RWPE1 (cell line): Measurements from ENCODE around the gene KIAA0232.

Source experiments
- CTCF ChIA-PET: fragments of 350-600 bp; sonication (Branson Sonifier 250); formaldehyde crosslinking; extraction: SDS; loops from one replicate; lab custom pipeline; 2021; lab: Yijun Ruan, JAX
- POLR2A ChIA-PET: fragments of 400-600 bp; formaldehyde crosslinking; extraction: SDS; loops from one replicate; lab custom pipeline; 2020; ENCODE audit warnings: antibody characterized with exemption; ENCODE audit not compliant: low non-redundant PET; lab: Yijun Ruan, JAX
- DNase-seq: peaks from one replicate; pipeline ENCODE4 v3.0.0; 2012; ENCODE audit warnings: low spot score
- H3K27ac ChIP-seq: fragments of 450-650 bp; 2 replicates; pipeline ENCODE4 v1.5.1; 2017
- TF ChIP-seq, protein P1 (sequence below): fragments of 450-650 bp; conservative IDR thresholded peaks from 2 replicates; pipeline ENCODE4 v1.5.1; 2017; ENCODE audit warnings: low read depth, mild to moderate bottlenecking

The KIAA0232 gene

DNA sequence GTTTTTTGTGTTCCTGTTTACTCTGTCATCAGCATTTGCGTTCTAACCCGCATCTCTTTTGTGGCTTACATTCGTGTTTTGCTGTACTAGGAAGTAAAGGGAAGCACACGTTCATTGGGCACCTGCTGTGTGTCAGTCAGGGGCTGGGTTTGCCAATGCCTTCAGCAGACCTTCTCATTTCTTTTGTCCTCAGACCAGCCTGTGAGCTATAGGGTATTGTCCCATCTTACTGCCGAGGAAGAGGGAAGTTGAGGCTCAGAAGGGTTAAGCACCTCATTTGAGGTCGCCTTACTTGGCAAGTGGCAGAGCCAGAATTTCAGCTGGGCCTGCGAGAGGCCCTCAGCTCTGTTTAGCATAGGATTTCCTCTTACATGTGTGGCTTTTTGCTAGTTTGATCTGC is 135.8 kb downstream of the KIAA0232 start:
- TF ChIP-seq, protein P1, sequence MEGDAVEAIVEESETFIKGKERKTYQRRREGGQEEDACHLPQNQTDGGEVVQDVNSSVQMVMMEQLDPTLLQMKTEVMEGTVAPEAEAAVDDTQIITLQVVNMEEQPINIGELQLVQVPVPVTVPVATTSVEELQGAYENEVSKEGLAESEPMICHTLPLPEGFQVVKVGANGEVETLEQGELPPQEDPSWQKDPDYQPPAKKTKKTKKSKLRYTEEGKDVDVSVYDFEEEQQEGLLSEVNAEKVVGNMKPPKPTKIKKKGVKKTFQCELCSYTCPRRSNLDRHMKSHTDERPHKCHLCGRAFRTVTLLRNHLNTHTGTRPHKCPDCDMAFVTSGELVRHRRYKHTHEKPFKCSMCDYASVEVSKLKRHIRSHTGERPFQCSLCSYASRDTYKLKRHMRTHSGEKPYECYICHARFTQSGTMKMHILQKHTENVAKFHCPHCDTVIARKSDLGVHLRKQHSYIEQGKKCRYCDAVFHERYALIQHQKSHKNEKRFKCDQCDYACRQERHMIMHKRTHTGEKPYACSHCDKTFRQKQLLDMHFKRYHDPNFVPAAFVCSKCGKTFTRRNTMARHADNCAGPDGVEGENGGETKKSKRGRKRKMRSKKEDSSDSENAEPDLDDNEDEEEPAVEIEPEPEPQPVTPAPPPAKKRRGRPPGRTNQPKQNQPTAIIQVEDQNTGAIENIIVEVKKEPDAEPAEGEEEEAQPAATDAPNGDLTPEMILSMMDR: no peak
- DNase-seq: no peak
- H3K27ac ChIP-seq: no peak overlapping the region
- CTCF ChIA-PET: interaction anchor here (0.5 kb wide), 1 partner anchor 255 kb away, joined by 3 read pairs; no protein-coding TSS in a partner anchor
- POLR2A ChIA-PET: no interaction called here

DNA sequence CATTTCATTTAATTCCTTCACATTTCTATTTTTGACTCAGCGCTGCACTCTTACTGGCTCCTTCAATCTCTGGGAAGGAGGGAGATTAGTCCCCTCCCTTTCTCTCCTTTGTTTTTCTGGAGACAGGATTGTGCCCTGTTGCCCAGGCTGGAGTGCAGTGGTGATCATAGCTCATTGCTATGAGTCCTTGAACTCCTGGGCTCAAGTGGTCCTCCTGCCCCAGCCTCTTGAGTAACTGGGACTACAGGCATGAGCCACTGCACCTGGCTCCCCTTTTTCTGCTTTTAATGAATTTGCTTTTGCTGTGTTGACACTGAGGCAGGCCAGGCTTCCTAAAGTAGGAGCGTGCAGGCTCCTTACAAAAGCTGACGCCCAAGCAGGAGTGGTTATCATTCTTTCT is 137.6 kb downstream of the KIAA0232 start:
- ChIA-PET CTCF (interaction anchor here (0.8 to 1.1 kb wide), 2 partner anchors 25 to 151 kb away, joined by 3 read pairs; no protein-coding TSS in a partner anchor), POLR2A (no interaction called here)
- no peak for DNase-seq
- H3K27ac ChIP-seq: no peak overlapping the region
- TF ChIP-seq, protein P1: no peak

- CTCF ChIA-PET: no interaction called here
- no peak for DNase-seq
- POLR2A ChIA-PET: no interaction called here
- TF ChIP-seq, protein P1: no peak
- no peak overlapping the region for H3K27ac ChIP-seq
Measured at GRCh38 chr4:6923507-6923906, 141.0 kb downstream of the KIAA0232 start.

DNA sequence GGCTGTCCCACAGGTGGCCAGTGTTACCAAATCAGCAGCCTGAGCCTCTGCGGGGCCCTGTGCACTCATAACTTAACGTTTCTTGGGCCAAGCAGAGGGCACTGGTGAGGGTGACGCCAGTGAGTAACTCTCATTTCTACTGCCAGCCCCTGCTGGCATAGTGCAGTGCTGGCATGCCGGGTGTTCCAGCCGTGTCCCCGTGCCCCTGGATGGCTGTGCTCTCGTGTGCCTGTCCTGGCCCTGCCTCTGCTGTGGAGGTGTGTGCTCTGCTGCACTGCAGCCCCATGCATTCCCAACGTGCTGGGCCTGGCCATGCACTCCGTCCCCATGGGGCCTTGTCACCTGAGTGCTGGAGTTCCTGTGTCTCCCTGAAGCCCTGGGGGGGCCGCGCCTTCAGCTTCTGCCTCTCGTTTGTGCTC is 141.8 kb downstream of the KIAA0232 start:
- CTCF ChIA-PET: no interaction called here
- DNase-seq: no peak
- H3K27ac ChIP-seq: no peak overlapping the region
- TF ChIP-seq, protein P1: no peak
- POLR2A ChIA-PET: no interaction called here

DNA sequence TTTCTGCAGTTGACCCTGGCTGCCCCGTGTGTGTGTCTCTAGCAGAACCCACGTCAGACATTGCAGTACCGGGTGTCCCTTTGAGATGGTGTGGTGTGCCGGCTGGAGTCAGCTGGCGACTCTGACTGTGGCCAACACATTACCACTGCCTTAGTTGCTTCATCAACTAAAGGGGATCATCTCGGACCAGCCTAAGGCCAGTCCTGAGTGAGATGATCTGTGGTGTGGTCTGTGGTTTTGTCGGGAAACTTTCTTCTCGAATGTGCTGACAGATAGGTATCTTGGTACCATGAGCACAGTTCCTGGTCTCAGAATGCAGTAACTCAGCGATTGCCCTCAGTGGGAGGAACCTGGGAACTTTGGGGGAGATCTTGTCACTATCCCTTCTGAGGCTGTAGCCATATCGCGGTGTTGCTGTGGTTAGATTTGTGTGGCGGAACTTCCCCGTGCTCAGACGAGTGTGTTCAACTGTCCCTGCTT is 142.9 kb downstream of the KIAA0232 start:
- POLR2A ChIA-PET: no interaction called here
- TF ChIP-seq, protein P1: no peak
- CTCF ChIA-PET: no interaction called here
- no peak overlapping the region for H3K27ac ChIP-seq
- no peak for DNase-seq

DNA sequence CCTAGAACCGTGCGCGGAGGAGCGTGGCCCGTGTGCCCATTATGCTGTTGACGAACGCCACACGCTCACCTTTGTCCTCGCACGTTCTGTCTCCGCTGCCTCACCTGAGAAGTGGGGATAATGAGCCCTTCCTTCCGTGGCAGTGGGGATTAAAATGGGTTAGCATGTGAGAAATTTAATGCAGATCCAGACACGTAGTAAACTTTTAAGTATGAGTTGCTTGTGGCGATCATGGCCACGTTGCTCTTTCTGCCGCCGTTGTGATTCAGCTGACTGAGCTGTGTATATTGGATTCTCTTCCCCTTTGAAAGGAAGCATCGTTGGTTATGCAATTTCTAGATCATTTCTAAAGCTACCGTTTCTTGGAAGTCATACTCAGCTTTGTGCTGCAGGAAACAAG is 143.6 kb downstream of the KIAA0232 start:
- no peak overlapping the region for H3K27ac ChIP-seq
- TF ChIP-seq, protein P1: no peak
- ChIA-PET CTCF (no interaction called here), POLR2A (no interaction called here)
- no peak for DNase-seq
